ENCODE data around the gene GATC. TPM values are rescaled to one million over a fixed set of nuclear protein-coding genes. Genes with fewer than 3 reads are reported as not detected.

The GATC gene, protein sequence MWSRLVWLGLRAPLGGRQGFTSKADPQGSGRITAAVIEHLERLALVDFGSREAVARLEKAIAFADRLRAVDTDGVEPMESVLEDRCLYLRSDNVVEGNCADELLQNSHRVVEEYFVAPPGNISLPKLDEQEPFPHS
- 32.8 and 35.6 TPM in 2 replicates for total RNA-seq (2014; rRNA removed; shearing (Covaris generic))
- 21.4 and 27.4 TPM in 2 replicates for polyA plus RNA-seq (2014; cell fraction: nucleus; rRNA removed)

DNA sequence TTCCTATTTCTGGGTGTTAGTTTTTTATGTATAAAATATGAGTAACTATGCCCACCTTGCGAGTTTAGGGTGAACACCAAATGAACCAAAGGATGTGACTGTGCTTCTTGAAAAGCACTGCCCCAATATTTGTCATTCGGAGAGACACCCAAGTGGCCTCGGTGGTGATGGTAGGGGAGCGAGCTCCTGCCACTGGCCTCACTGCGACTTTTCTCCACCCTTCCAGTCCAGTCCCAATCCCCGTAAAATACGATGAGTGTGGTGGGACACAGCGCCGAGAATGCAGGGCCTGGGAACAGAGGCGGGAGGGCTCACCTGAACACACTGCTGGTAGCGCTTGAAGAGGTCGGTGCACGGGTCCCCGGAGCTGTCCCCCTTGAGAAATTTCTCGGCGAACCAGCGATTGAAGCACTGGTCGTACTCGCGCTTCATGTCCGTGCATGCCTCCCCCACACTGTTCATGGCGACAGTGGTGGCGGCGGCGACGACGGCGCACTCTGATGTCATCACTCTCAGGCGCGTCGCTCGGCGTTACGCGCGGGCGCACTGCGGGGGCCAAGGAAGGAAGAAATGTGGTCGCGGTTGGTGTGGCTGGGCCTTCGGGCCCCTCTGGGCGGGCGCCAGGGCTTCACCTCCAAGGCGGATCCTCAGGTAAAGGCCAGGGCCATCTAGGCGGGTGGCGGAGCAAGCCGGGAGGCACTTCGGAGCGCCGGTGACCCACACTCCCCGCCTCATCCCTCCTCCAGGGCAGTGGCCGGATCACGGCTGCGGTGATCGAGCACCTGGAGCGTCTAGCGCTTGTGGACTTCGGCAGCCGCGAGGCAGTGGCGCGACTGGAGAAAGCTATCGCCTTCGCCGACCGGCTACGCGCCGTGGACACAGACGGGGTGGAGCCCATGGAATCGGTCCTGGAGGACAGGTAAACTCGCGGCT is at the start of gene GATC, which contains the start of gene TRIAP1:
Gene GATC, plus strand, starts transcription at position 534 of the 933 bp plus-strand sequence. Its CDS starts 37 bp downstream, at position 571.
Gene TRIAP1, minus strand, starts transcription at position 474 of the 933 bp plus-strand sequence. Its CDS starts 12 bp downstream, at position 462.
- DNase-seq (ENCODE audit: extremely low read depth, low read depth) = peak; percentile 63

DNA sequence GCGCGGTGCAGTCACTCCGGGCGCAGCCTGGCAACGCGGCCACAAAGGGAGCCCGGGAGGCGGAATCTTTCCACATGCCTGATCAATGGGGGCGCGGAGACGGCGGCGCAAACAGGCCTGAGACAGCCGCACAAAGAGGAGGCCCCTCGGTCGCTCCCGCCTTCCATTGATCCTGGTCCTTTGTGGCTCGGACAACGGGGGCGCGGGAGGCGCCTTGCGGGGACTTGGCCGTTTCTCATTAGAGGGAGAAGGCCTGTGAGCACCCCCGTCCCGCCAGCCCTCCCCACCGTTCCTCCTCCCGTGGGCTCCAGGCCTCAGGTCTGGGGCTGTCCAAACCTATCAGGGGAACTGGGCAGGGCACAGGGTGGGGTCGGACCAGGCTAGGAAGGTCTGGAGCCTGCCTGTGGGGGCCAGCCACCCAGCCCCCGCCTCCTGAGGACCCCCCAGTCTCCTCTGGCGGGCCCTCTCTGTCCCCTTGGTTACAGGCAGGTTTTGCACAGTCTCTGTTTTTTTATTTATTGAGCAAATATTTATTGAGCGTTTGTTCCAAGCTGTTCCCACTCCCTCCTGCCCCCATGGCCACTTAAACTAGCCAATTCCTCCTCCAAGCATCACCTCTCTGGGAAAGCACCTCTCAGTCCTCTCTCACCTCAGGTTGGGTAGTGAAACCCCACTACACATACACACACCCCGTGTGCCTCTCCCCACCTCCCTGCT is 48.3 kb upstream of the GATC start:
- DNase-seq (ENCODE audit: extremely low read depth, low read depth) = no peak

DNA sequence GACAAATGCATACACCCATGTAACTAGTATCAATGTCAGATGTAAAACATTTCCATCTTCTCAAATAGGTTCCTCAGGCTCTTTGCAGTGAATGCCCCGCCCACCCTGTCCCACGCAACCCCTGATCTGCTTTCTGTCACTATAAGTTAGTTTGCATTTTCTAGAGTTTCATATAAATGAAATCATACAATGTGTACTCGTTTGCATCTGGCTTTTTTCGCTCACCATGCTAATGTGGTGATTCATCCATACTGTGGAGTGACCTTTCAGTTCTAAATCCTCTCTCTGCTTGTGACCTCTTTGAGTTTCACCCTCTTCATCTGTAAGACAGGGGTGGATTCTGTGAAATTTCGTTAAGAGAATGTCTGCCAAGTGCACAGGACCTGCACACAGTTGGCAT is 46.7 kb upstream of the GATC start:
- no peak for DNase-seq (ENCODE audit: extremely low read depth, low read depth)

DNA sequence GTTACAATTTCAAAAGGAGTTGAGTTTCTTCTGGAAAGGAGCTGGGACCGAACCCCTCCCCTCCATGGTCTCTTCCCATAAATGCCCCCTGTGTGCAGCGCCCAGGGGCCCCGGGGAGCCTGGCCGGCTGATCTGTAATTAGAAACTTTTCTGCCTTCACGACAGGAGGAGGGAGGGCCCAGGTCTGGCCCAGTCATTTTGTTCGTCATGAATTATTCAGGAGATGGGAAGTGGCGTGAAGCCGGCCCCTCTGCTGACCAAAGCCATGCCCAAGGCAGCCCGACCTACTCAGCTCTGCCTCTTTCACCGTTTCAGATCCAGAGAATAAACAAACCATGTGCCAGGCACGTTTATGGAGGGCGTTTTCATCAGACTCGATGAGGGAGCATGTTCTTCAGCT is 44.0 kb upstream of the GATC start:
- DNase-seq (ENCODE audit: extremely low read depth, low read depth) = no peak

DNA sequence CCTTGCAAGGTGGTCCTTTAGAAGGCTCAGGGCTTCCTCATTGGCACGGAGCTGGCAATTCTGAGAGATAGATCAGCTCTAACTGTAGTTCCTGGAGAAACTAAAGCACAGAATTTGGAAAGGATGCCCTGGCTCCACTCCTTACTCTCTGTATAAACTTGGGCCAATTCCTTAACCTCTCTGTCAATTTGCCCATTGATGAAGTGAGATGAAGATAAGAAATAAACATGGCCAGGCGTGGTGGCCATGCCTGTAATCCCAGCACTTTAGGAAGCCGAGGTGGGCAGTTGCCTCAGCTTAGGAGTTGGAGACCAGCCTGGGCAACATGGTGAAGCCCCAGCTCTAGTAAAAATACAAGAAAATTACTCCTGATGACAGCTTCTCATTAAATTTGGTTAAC is 42.4 kb upstream of the GATC start:
- DNase-seq (ENCODE audit: extremely low read depth, low read depth) = no peak

DNA sequence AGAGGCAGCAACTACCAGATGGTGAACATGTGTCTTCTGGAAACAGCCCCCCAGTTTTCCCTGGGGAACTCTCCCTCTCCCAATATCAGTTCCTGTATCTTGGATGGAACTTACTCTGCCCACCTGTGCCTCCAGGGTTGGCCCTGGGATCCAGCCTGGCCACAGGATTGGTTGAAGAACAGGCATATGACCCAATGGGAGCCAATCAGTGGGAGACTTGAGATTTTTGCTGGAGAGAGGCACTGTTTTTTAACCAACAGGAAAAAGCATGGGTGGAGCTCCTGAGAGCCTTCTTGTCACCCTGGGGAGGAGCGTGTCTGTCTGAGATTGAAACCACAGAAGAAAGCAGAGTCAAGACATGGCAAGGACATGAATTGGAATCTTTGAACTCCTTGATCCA is 42.0 kb upstream of the GATC start:
- no peak for DNase-seq (ENCODE audit: extremely low read depth, low read depth)

DNA sequence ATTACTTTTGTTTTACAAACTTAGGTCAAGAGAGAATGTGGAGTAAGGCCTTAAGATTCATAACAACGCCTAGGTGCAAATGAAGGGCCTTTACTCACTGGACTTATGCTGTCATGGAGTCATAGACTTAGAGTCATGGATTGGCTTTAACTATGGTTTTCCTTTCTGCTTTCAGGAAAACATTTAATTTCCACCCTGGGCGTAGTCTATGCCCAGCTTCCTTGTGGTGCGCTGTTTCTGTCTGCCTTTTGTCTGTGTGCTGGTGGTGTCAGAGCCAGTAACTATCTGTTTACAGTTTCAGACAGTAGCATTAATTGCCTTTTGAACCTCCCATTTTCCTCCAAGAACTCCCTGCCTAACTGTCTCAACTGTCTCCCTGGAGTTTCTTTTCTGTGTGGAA is 40.2 kb upstream of the GATC start:
- no peak for DNase-seq (ENCODE audit: extremely low read depth, low read depth)

DNA sequence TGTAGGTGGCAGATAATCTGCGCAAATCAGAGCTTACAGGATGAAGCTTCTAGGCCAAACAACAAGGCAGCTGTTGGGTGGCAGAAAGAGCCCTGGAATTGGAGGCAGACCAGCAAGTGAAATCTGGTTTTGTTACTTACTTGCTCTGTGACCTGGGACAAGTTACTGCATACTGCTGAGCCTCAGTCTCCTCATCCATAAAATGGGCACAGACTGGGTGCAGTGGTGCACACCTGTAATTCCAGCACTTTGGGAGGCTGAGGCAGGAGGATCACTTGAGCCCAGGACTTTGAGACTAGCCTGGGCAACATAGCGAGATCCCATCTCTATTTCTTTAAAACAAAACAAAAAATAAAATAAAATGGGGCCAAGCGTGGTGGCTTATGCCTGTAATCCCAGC is 39.7 kb upstream of the GATC start:
- no peak for DNase-seq (ENCODE audit: extremely low read depth, low read depth)

DNA sequence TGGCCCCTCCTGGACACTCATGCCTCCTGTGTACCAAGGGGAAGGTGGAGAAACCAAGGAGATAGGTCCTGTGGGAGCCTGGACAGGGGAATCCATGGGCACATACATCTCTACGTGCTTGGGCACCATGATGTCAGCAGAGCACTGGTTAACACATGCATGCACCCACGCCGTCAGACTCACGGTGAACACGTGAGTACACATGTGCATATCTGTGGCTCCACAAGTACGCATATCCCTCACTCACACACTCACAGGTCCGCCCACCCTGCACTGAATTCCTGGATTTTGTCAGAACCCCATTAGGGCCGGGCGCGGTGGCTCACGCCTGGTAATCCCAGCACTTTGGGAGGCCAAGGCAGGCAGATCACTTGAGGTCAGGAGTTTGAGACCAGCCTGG is 37.5 kb upstream of the GATC start:
- no peak for DNase-seq (ENCODE audit: extremely low read depth, low read depth)

DNA sequence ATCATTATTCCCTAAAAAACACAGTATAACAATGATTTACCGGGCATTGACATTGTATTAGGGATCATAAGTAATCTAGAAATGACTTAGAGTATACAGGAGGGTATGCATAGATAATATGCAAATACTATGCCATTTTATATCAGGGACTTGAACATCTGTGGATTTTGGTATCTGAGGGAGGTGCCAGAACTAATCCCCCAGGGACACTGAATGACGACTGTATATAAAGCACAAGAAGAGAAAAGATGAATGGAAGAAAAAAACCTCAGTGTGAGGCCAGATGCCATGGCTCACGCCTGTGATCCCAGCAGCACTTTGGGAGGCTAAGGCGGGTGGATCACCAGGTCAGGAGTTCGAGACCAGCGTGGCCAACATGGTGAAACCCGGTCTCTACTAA is 33.8 kb upstream of the GATC start:
- DNase-seq (ENCODE audit: extremely low read depth, low read depth) = no peak

DNA sequence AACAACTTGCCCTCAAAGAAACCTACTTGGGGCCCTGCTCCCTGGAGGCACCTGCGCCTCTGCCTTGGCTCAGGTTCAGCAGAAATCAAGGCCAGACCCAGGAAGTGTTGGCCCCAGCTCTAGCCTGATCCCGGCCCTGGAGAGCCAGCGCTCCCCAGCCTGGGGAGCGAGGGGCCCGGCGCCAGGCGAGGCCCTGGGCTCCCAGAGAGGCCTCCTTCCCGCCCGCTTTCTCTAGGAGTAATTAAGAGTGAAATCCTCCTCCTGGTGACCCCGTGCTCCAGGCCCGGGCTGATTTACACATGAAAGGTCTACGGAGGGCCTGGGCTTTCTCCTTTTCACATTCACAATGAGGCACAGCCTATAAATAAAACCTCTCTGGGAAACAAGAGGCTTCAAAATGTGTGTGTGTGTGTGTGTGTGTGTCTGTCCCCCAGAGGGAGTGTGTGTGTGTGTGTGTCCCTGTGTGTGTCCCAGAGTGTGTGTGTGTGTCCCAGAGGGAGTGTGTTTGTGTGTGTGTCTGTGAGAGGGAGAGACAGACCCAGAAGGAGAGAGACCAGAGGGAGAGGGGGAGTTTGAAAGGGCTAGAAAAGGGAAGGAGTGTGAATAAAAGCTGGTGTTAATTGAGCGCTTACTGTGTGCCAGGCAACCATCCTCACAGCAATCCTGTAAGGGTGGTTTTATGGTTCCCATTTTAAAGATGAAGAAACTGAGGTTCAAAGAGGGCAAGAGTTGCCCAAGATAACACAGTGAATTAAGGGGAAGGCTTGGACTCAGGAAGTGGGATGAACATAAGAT is 32.1 kb upstream of the GATC start:
- DNase-seq (ENCODE audit: extremely low read depth, low read depth) = no peak

DNA sequence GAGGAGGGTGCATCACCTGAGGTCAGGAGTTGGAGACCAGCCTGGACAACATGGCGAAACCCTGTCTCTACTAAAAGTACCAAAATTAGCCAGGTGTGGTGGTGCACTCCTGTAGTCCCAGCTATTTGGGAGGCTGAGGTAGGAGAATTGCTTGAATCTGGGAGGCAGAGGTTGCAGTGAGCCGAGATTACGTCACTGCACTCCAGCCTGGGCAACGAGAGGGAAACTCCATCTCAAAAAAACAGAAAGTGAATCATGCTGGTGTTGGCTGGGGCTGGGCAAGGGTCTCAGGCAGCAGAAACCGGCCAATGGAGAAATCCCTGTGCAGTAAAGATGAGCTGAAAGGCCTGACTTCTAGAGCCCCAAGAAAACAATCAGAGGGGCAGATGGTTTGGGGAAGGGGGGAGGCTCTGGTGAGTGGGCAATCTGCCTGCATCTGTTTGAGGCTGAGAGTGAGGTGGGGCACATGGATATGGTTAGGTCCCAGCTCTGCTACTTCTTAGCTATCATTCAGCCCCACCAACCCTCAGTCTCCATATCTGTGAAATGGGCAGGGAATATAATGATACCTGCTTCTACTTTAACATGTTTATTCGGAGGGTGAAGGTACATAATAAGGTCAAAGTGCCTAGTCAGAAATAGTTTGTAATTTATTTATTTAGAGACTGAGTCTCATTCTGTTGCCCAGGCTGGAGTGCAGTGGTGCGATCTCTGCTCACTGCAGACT is 29.6 kb upstream of the GATC start:
- no peak for DNase-seq (ENCODE audit: extremely low read depth, low read depth)

DNA sequence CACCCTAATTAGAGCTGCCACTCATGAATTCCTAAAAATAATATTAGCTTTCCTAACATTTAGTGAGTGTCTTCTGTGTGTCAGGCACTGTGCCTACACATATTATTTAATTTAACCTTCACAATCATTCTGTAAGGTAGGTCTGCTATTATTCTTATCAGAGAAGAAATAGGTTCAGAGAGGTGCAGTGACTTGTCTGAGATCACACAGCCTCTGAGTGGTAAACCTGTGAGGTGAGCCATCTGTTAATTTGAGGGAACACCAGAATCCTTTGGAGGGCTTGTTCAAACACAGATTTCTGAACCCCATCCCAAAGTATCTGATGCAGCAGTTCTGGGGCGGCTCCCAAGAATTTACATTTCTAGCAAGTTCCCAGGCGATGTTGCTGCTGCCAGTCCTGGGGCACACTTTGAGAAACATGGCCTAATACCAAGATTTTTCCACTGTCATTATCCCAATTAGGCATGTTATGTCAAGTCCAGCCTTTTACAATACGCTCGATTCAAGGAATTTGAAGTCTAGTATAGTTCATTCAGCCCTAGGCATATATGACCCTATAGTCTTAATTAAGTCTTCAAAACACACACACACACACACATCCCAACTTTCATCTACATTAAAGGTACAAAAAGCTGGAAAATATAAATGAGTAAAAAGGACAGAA is 28.2 kb upstream of the GATC start:
- no peak for DNase-seq (ENCODE audit: extremely low read depth, low read depth)

DNA sequence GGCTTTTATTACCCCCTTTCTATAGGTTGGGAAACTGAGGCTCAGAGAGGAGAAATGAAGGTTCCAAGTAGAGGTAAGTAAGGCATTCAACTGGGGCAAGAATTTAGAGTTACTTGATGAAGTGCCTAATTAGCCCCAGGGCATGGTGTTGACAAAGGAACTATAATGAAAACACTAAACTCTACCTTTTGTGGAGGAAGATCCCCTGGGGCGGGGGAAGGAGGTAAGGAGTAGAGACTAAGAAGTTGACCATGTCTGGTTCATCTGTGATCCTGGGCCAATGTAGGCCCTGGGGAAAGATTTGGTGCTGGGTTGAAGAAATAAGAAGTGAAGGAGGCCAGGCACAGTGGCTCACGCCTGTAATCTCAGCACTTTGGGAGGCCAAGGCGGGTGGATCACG is 24.5 kb upstream of the GATC start:
- no peak for DNase-seq (ENCODE audit: extremely low read depth, low read depth)

DNA sequence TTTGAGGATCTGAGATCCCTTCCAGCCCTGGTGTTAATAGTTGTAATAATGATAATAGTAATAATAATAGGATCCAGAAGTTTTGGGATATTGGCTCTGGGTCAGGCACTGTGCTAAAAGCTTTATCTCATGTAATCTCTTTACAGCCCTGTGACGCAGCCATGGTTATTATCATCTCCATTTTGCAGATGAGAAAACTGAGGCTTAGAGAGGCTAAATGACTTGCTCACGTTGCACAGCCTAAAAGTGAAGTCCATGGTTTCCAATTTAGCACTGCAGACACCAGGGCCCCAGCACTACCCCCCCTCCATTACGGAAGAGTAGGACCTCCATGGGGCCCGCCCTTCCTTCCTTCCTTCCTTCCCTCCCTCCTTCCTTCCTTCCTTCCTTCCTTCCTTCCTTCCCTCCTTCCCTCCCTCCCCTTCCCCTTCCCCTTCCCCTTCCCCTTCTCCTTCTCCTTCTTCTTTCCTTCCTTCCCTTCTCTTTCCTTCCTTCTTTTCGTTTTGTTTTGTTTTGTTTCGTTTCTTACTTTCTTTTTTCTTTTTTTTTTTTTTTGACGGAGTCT is 23.3 kb upstream of the GATC start:
- no peak for DNase-seq (ENCODE audit: extremely low read depth, low read depth)

DNA sequence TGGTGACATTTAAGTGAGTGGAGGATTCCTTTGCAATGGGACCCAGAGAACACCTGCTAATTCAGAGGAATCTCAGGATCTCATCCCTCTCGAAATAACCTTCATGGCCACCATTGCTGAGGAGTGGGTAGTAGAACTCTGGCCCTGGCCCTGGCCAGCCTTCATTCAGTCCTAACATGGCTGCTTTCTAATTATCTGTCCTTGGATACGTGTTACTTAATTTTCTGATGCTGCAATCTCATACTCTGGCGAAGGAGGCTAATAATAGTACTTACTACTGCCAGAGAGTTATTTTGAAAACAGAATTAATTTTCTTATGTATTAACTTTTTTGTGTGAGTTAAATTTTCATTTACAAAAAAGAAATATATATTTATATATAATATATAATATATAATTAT is 20.4 kb upstream of the GATC start:
- no peak for DNase-seq (ENCODE audit: extremely low read depth, low read depth)

DNA sequence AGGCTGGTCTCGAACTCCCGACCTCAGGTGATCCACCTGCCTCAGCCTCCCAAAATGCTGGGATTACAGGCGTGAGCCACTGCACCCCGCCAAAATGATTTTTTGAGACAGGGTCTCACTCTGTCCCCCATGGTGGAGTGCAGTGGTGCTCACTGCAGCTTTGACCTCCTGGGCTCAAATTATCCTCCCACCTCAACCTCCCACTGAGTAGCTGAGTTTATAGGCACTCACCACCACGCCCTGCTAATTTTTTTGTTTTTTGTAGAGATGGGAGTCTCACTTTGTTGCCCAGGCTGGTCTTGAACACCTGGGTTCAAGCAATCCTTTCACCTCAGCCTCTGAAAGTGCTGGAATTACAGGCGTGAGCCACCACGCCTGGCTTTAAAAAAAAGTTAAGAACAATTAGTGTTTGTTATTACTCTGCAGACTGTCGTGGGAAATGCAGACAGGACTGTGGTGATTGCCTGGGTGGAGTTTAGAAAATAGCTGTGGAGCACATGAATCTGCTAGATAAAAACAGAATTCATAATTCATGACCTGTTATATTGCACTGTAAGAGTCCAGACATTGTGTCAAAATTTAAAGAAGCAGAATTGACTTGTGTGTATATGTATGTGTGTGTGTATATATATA is 17.5 kb upstream of the GATC start:
- DNase-seq (ENCODE audit: extremely low read depth, low read depth) = no peak

DNA sequence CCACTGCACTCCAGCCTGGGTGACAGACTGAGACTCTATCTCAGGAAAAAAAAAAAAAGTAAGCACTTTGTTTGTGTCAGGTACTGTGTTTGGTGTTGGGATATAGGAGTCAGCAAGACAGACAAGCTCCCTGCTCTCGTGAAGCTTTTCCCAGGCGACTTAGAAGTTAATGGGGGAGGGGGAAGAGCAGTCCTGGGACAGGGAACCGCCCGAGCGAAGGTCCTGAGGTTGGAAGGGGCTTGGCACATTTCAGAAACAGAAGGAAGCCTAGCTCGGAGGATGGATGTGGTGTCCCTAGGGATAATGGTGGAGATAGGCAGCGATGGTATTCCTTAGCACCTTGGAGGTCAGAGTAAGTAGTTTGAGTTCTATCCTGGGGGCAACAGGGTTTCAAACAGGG is 16.9 kb upstream of the GATC start:
- DNase-seq (ENCODE audit: extremely low read depth, low read depth) = no peak
